Bronchial epithelial cell (primary cell): ENCODE data around the gene DLGAP4. TPM values are rescaled to one million over a fixed set of nuclear protein-coding genes. Genes with fewer than 3 reads are reported as not detected.

ENCODE experiments used
- DNase-seq: peaks from one replicate; pipeline ENCODE4 v3.0.0-alpha.2; 2010; ENCODE audit warnings: low read depth
- FAIRE-seq: peaks from 2 replicates; lab custom pipeline; 2011; peaks lifted over from hg19 to GRCh38; lab: Jason Lieb, UNC
- H3K27me3 ChIP-seq: 2 replicates; pipeline ENCODE4 v1.5.1; 2011; ENCODE audit warnings: low read length; ENCODE audit not compliant: control insufficient read depth, insufficient read depth
- H3K36me3 ChIP-seq: 2 replicates; pipeline ENCODE4 v1.5.1; 2011; ENCODE audit warnings: low read length; ENCODE audit not compliant: control insufficient read depth, insufficient read depth
- H3K4me3 ChIP-seq: 2 replicates; pipeline ENCODE4 v1.5.1; 2011; ENCODE audit warnings: mild to moderate bottlenecking, low read depth, low read length, control low read depth
- total RNA-seq: library from RNA; depleted of rRNA; stranded (reverse); fragments of >200 nt; gene quantifications from 2 replicates; pipeline ENCODE4 v1.2.1, GENCODE V29; 2014
- TF ChIP-seq, protein P1 (sequence below): IDR thresholded peaks from 2 replicates; pipeline ENCODE4 v1.5.1; 2011; ENCODE audit warnings: mild to moderate bottlenecking, moderate library complexity, low read length, control low read depth, inconsistent platforms; ENCODE audit not compliant: insufficient read depth, severe bottlenecking

DLGAP4 gene
- total RNA-seq, 1 donor from 2014 or later = 5.5 TPM

DNA sequence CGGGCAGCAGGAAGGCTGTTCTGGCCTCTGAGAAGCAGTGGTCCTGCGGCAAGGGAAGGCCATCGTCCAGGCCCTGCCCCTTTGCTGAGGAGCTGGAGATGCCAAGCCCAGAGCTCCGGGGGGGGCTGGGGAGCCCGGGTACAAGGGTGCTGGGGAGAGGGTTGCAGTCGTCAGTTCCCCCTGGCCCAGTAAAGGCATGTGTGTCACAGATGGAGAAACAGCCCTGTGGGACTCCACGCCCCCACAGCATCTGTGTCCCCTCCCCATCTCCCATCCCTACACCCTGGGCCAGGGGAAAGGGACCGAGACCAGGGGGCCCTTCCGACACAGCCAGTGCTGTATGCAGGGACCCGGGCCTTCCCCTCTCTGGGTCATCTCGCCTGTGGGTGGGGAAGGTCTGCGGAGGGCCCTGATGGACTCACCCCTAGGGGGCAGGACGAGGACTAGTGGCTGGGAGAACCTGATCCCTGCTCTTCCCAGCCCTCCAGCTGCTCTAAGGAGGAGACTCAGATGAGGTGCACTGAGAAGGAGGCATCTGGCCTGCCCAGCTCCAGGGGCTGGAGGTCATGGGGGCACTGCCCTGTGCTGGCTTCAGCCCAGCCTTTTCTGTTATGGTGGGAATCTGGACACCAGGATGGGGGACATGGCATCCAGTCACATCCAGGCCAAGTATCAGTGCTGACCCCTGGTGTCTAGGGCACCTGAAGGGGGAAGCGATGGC is 235.8 kb downstream of the DLGAP4 start:
- TF ChIP-seq, protein P1, sequence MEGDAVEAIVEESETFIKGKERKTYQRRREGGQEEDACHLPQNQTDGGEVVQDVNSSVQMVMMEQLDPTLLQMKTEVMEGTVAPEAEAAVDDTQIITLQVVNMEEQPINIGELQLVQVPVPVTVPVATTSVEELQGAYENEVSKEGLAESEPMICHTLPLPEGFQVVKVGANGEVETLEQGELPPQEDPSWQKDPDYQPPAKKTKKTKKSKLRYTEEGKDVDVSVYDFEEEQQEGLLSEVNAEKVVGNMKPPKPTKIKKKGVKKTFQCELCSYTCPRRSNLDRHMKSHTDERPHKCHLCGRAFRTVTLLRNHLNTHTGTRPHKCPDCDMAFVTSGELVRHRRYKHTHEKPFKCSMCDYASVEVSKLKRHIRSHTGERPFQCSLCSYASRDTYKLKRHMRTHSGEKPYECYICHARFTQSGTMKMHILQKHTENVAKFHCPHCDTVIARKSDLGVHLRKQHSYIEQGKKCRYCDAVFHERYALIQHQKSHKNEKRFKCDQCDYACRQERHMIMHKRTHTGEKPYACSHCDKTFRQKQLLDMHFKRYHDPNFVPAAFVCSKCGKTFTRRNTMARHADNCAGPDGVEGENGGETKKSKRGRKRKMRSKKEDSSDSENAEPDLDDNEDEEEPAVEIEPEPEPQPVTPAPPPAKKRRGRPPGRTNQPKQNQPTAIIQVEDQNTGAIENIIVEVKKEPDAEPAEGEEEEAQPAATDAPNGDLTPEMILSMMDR = peak; percentile 54
- Histone ChIP-seq H3K36me3 (no peaks in the 10 kb centered on the region), H3K27me3 (peaks cover 2% of the 10 kb centered on the region), H3K4me3 (peak overlapping the region; percentile 58)
- FAIRE-seq (no peak), DNase-seq (peak; percentile 12)

DNA sequence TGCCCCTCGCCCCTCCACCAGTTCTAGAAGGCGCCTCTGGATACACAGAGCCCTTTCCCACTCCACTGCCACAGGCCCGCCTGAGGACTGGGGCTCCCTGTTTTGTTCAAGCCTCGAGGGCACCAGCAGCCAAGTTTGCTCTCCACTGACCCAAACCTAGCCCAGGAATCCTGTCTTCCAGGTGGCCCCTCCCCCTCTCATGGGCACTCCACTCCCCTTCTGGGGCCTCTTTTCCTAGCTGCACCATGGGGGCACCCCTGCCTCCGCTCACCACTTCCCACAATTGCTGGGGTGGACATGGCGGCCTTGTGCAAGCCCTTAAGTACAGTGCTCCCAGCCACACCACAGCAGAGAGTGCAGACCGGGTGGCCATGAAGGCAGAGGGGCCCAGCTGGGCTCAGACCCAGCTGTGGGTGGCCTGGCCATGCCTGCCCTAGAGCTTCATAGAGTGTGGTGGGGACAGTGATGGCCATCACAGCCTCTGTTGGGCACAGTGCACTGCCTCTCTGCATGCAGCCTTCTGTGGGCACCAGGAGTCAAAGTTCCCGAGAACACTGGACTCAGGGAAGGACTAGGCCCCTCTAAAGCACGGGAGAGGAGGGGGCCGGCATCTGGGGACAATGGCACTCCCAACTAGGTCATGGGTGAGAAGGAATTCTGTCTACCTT is 236.5 kb downstream of the DLGAP4 start:
- H3K27me3 ChIP-seq = peaks cover 2% of the 10 kb centered on the region
- FAIRE-seq (no peak), DNase-seq (no peak)
- H3K4me3 ChIP-seq = no peak overlapping the region
- no peaks in the 10 kb centered on the region for H3K36me3 ChIP-seq
- TF ChIP-seq, protein P1 = no peak

DNA sequence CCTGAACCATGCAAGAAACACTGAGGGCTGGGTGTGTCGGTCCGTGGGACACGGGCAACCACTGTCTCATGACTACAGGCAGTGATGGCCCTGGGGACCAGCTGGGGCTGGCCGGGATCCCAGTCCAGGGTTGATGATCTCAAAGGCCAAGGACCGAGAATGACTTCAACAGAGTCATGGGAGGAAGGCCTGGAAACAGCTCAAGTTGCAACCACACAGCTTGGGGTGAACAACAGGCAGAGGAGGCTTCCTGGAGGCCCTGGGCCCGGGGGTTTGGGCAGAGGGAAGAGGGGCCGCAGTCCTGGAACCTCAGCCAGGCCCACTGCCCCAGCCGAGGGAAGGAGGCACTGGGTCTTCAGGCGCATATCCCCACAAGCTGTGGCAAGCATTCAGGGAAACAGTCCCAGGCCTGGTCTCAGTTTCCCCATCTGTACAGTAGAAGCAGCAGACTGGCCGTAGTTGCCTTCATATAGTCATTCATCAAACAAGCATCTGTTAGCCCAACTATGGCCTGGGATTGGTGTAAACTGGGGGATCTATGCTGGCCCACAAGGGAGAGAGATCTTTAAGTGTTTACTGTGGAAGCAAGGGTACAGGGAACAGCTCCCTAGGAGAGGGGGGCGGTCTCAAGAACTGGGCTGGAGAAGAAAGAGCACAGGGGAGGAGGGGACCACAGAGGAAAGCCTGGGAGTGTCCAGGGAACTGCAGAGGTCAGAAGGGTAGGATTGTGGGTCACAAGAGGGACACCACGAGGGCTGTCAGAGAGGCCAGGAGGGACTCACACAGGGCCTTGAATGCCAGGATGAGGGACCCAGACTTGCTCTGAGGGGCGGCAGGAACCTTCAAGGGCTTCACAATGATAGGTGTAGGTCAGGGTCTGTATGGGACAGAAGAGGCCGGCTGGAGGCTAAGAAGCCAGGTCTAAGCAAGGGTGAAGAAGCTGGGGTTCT is 237.3 kb downstream of the DLGAP4 start:
- Histone ChIP-seq H3K27me3 (peaks cover 2% of the 10 kb centered on the region), H3K36me3 (no peaks in the 10 kb centered on the region), H3K4me3 (no peak overlapping the region)
- DNase-seq (no peak), FAIRE-seq (no peak)
- TF ChIP-seq, protein P1 = no peak

DNA sequence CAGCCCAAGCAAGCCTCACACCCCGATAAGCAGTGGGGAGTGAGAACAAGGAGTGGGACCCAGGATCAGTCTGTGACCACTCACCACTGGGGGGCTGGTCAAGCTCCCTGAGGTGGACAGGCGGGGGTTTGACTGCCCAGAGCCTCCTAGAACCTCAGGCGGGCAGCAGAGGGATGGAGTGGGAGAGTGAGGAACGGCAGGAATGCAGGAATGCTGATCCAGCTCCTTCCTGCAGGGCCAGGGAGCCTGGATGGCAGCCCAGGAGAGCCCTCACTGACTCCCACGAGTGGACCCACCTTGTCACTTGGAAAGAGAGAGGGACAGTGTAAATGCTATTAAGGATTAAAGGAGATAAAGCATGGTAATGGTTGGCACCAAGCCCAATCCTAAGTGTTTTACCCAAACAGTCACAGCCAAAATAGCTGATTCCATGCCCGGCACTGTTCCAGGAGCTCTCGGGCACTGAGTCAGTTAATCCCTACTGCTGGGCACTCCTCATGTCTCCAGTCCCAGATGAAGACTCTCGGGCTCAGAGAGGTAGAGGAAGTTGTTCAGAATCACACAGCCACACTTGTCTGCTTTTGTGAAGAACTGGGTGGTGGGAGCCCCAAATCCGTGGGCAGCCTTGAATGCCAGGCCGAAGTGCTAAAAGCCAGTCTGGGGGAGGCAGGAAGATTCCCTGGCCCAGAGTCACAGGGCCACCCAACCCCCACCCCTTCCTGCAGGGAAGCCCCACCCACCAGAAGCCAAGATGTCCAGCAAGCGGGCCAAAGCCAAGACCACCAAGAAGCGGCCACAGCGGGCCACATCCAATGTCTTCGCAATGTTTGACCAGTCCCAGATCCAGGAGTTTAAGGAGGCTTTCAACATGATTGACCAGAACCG is 238.2 kb downstream of the DLGAP4 start:
- TF ChIP-seq, protein P1 = no peak
- FAIRE-seq (peak; percentile 47), DNase-seq (peak; percentile 72)
- H3K4me3 ChIP-seq = no peak overlapping the region
- H3K36me3 ChIP-seq = no peaks in the 10 kb centered on the region
- peaks cover 2% of the 10 kb centered on the region for H3K27me3 ChIP-seq
